ENCODE results near the gene AXDND1.
"Not testable (repeated sequence)": the region's sequence is repeated elsewhere in the genome, so short reads cannot be mapped to it uniquely, and the experiment has no call there.

The AXDND1 gene

DNA sequence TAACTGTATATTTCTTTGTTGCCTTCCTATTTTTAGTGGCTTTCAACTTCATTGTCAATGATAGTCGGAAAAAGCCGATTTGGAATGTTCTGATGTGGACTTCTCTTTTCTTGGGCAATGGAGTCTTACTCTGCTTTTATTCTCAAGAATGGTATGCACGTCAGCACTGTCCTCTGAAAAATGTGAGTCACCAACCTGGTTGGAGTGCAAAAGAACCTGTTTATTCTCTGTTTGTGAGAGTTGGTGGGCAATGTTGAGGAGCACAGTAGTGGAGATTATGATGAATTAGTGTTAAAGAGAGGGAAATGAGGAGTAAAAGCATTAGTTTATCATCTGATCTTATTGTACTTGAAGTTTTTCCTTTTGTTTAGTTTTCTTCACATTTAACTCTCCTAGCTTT, 14.5 kb upstream of the AXDND1 start:
- H3K9me3 ChIP-seq (ENCODE audit: insufficient read depth, low read length, severe bottlenecking) = no peaks in the 10 kb centered on the region
- no peak overlapping the region for H3K27ac ChIP-seq (ENCODE audit: low read length)
- no peak overlapping the region for H3K9ac ChIP-seq (ENCODE audit: low read depth, low read length)
- H3K36me3 ChIP-seq (ENCODE audit: insufficient read depth, low read length) = peaks cover 61% of the 10 kb centered on the region
- no peak overlapping the region for H3K4me3 ChIP-seq (ENCODE audit: low read depth in 1 of 2, low read length in 2 of 2)
- ATAC-seq (ENCODE audit: insufficient read depth, low read depth) (no peak), DNase-seq (no peak)
- H3K27me3 ChIP-seq (ENCODE audit: insufficient read depth, low read length, poor library complexity) = no peaks in the 10 kb centered on the region
- no peak overlapping the region for H2AFZ ChIP-seq (ENCODE audit: low read depth, low read length)
- TF ChIP-seq EZH2 (IDR thresholded peaks at IDR 0.05; ENCODE audit: borderline replicate concordance, low read depth, low read length, severe bottlenecking) (no peak), CTCF (IDR thresholded peaks at IDR 0.05; ENCODE audit: borderline replicate concordance, extremely low read depth, low read length, poor library complexity, severe bottlenecking) (no peak)
- H3K4me2 ChIP-seq (ENCODE audit: insufficient read depth, low read length) = no peak overlapping the region
- H3K4me1 ChIP-seq (ENCODE audit: insufficient read depth, low read length) = no peaks in the 10 kb centered on the region
- no peaks in the 10 kb centered on the region for H4K20me1 ChIP-seq (ENCODE audit: insufficient read depth, low read length)
- no peaks in the 10 kb centered on the region for H3K79me2 ChIP-seq (ENCODE audit: insufficient read depth, low read length)

DNA sequence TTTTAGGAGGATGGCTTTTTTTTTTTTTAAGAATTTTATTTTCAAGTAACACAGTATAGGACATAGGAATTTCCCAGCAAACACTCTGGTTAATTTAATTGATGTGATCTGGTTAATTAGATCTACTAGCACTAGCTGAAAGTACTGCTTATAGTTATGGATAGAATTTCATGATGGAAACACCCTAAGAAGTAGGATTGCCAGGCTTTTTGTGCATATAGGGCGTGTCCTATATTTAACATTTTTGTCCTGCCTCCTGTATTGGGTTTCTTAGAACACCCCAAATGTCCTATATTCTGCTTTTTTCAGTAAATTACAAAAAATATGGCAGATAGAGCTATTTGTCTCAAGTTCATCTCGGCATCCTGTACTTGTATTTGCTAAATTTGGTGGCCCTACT, 13.5 kb upstream of the AXDND1 start:
- Histone ChIP-seq H2AFZ (ENCODE audit: low read depth, low read length) (no peak overlapping the region), H3K27ac (ENCODE audit: low read length) (no peak overlapping the region), H3K9me3 (ENCODE audit: insufficient read depth, low read length, severe bottlenecking) (no peaks in the 10 kb centered on the region), H3K4me3 (ENCODE audit: low read depth in 1 of 2, low read length in 2 of 2) (no peak overlapping the region), H3K36me3 (ENCODE audit: insufficient read depth, low read length) (peaks cover 56% of the 10 kb centered on the region), H3K4me1 (ENCODE audit: insufficient read depth, low read length) (no peaks in the 10 kb centered on the region), H3K27me3 (ENCODE audit: insufficient read depth, low read length, poor library complexity) (no peaks in the 10 kb centered on the region), H3K9ac (ENCODE audit: low read depth, low read length) (no peak overlapping the region), H3K4me2 (ENCODE audit: insufficient read depth, low read length) (no peak overlapping the region), H4K20me1 (ENCODE audit: insufficient read depth, low read length) (no peaks in the 10 kb centered on the region), H3K79me2 (ENCODE audit: insufficient read depth, low read length) (no peaks in the 10 kb centered on the region)
- TF ChIP-seq CTCF (IDR thresholded peaks at IDR 0.05; ENCODE audit: borderline replicate concordance, extremely low read depth, low read length, poor library complexity, severe bottlenecking) (no peak), EZH2 (IDR thresholded peaks at IDR 0.05; ENCODE audit: borderline replicate concordance, low read depth, low read length, severe bottlenecking) (no peak)
- ATAC-seq (ENCODE audit: insufficient read depth, low read depth) = no peak
- no peak for DNase-seq

GRCh38 chr1:179353546-179353945, 12.2 kb upstream of the AXDND1 start:
- no peaks in the 10 kb centered on the region for H3K4me1 ChIP-seq (ENCODE audit: insufficient read depth, low read length)
- no peak overlapping the region for H3K27ac ChIP-seq (ENCODE audit: low read length)
- no peak for TF ChIP-seq CTCF (IDR thresholded peaks at IDR 0.05; ENCODE audit: borderline replicate concordance, extremely low read depth, low read length, poor library complexity, severe bottlenecking)
- TF ChIP-seq EZH2 (IDR thresholded peaks at IDR 0.05; ENCODE audit: borderline replicate concordance, low read depth, low read length, severe bottlenecking) = no peak
- no peak for ATAC-seq (ENCODE audit: insufficient read depth, low read depth)
- H3K9ac ChIP-seq (ENCODE audit: low read depth, low read length) = no peak overlapping the region
- no peaks in the 10 kb centered on the region for H3K79me2 ChIP-seq (ENCODE audit: insufficient read depth, low read length)
- H3K4me2 ChIP-seq (ENCODE audit: insufficient read depth, low read length) = no peak overlapping the region
- no peaks in the 10 kb centered on the region for H3K27me3 ChIP-seq (ENCODE audit: insufficient read depth, low read length, poor library complexity)
- no peak for DNase-seq
- no peaks in the 10 kb centered on the region for H4K20me1 ChIP-seq (ENCODE audit: insufficient read depth, low read length)
- no peak overlapping the region for H2AFZ ChIP-seq (ENCODE audit: low read depth, low read length)
- no peaks in the 10 kb centered on the region for H3K9me3 ChIP-seq (ENCODE audit: insufficient read depth, low read length, severe bottlenecking)
- H3K36me3 ChIP-seq (ENCODE audit: insufficient read depth, low read length) = peaks cover 45% of the 10 kb centered on the region
- H3K4me3 ChIP-seq (ENCODE audit: low read depth in 1 of 2, low read length in 2 of 2) = no peak overlapping the region

- H3K79me2 ChIP-seq (ENCODE audit: insufficient read depth, low read length); H3K27me3 ChIP-seq (ENCODE audit: insufficient read depth, low read length, poor library complexity); H3K27ac ChIP-seq (ENCODE audit: low read length); ATAC-seq (ENCODE audit: insufficient read depth, low read depth); H3K9ac ChIP-seq (ENCODE audit: low read depth, low read length); H4K20me1 ChIP-seq (ENCODE audit: insufficient read depth, low read length); H3K4me2 ChIP-seq (ENCODE audit: insufficient read depth, low read length); DNase-seq; H3K9me3 ChIP-seq (ENCODE audit: insufficient read depth, low read length, severe bottlenecking); H3K4me3 ChIP-seq (ENCODE audit: low read depth in 1 of 2, low read length in 2 of 2); H3K36me3 ChIP-seq (ENCODE audit: insufficient read depth, low read length); H2AFZ ChIP-seq (ENCODE audit: low read depth, low read length): not testable (repeated sequence)
- peaks cover 16% of the 10 kb centered on the region for H3K4me1 ChIP-seq (ENCODE audit: insufficient read depth, low read length)
These were observed 4.1 kb upstream of the AXDND1 start for GRCh38 chr1:179361631-179362030.

Data from DND-41 (cell line).